Tibial nerve (tissue), 4 donors: ENCODE results near the gene PLAC9.

Source experiments
- EP300 ChIP-seq, 2 donors: sonication (generic); formaldehyde crosslinking; IDR thresholded peaks; one replicate each; pipeline ENCODE4 v1.6.1; 2017; ENCODE audit warnings: antibody characterized with exemption in 2 of 2, mild to moderate bottlenecking in 1 of 2
- POLR2A ChIP-seq, 2 donors: fragments of 450-650 bp; IDR thresholded peaks; one replicate each; pipeline ENCODE4 v1.6.1; 2017; ENCODE audit warnings: antibody characterized with exemption in 2 of 2, mild to moderate bottlenecking in 2 of 2, moderate library complexity in 2 of 2
- TF ChIP-seq, protein P1 (sequence below), 5 experiments: fragments of 200-600 bp in 3 of 5; fragments of 450-650 bp in 2 of 5; sonication (generic) in 3 of 5; IDR thresholded peaks; one replicate each; pipeline ENCODE4 v1.5.1; 2016 to 2019; ENCODE audit warnings: antibody characterized with exemption in 5 of 5, mild to moderate bottlenecking in 3 of 5, moderate library complexity in 2 of 5

DNA sequence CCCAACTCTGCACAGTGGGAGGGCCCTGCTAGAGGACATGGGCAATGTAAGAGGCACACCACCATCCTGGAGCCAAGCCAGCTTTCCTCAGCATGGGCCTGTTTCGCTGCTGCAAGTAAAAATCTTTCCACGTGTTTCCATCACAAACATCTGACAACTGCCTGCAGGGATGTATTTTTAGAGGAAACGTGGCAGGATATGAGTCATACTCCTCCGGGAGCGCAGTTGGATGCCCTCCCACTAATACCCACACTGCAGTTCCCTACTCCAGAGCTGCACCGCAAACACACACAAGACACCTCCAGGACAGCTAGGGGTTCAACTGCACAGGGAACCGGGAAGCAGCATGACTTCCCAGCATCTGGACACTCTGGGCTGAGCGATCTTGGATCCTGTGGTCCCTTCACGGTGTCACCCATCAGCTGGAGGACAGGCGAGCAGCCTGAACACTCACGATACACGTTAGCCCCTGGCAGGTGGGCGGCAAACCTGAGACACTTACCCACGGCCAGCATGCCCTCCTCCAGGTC is 26.1 kb downstream of the PLAC9 start:
- TF ChIP-seq POLR2A (IDR thresholded peaks at IDR 0.05) = no peak
- TF ChIP-seq, protein P1, sequence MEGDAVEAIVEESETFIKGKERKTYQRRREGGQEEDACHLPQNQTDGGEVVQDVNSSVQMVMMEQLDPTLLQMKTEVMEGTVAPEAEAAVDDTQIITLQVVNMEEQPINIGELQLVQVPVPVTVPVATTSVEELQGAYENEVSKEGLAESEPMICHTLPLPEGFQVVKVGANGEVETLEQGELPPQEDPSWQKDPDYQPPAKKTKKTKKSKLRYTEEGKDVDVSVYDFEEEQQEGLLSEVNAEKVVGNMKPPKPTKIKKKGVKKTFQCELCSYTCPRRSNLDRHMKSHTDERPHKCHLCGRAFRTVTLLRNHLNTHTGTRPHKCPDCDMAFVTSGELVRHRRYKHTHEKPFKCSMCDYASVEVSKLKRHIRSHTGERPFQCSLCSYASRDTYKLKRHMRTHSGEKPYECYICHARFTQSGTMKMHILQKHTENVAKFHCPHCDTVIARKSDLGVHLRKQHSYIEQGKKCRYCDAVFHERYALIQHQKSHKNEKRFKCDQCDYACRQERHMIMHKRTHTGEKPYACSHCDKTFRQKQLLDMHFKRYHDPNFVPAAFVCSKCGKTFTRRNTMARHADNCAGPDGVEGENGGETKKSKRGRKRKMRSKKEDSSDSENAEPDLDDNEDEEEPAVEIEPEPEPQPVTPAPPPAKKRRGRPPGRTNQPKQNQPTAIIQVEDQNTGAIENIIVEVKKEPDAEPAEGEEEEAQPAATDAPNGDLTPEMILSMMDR (IDR thresholded peaks at IDR 0.05) = no peak
- peak; percentile 49 to 87 for TF ChIP-seq EP300 (IDR thresholded peaks at IDR 0.05)
